Dendritic cell treated with granulocyte-macrophage colony-stimulating factor and Interleukin-4, amounts not matched to agents 40 ng/mL and 50 ng/mL, for 4 days (primary cell): ENCODE data around the gene PRR5L.

Experiments used
- H3K27ac Mint-ChIP-seq: one replicate; pipeline ENCODE4 v1.8.0; 2022; ENCODE audit warnings: mild to moderate bottlenecking, mixed read lengths
- H3K27me3 Mint-ChIP-seq: one replicate; pipeline ENCODE4 v1.8.0; 2022; ENCODE audit warnings: mild to moderate bottlenecking, mixed read lengths
- H3K36me3 Mint-ChIP-seq: one replicate; pipeline ENCODE4 v1.8.0; 2022; ENCODE audit warnings: low read depth, mixed read lengths
- H3K4me1 Mint-ChIP-seq: one replicate; pipeline ENCODE4 v1.8.0; 2022; ENCODE audit warnings: low read depth, mixed read lengths
- H3K4me3 Mint-ChIP-seq: one replicate; pipeline ENCODE4 v1.8.0; 2022; ENCODE audit warnings: mild to moderate bottlenecking, moderate library complexity, mixed read lengths
- H3K9me3 Mint-ChIP-seq: one replicate; pipeline ENCODE4 v1.8.0; 2022; ENCODE audit warnings: mixed read lengths
- intact Hi-C: fragments of 100-400 bp; cut with micrococcal nuclease; formaldehyde crosslinking; loops from one replicate; pipeline ENCODE4 v1.15.0; 2022

PRR5L gene

GRCh38 chr11:36362902-36363301 lies 66.8 kb downstream of the PRR5L start:
- Mint-ChIP-seq H3K4me3 (no peak overlapping the region), H3K27me3 (peaks cover 36% of the 10 kb centered on the region), H3K27ac (peak overlapping the region; percentile 44), H3K36me3 (no peaks in the 10 kb centered on the region), H3K9me3 (no peaks in the 10 kb centered on the region), H3K4me1 (peaks cover 61% of the 10 kb centered on the region)
- intact Hi-C loops = no loop called here

- no peaks in the 10 kb centered on the region for H3K9me3 Mint-ChIP-seq
- intact Hi-C loops = no loop called here
- peaks cover 64% of the 10 kb centered on the region for H3K4me1 Mint-ChIP-seq
- no peaks in the 10 kb centered on the region for H3K36me3 Mint-ChIP-seq
- peaks cover 34% of the 10 kb centered on the region for H3K27me3 Mint-ChIP-seq
- H3K4me3 Mint-ChIP-seq = no peak overlapping the region
- peak overlapping the region; percentile 44 for H3K27ac Mint-ChIP-seq
Observed at GRCh38 chr11:36363361-36364268, 67.5 kb downstream of the PRR5L start.

GRCh38 chr11:36364551-36365325 lies 68.7 kb downstream of the PRR5L start:
- H3K27ac Mint-ChIP-seq = no peak overlapping the region
- intact Hi-C loops = no loop called here
- H3K4me3 Mint-ChIP-seq = no peak overlapping the region
- peaks cover 64% of the 10 kb centered on the region for H3K4me1 Mint-ChIP-seq
- no peaks in the 10 kb centered on the region for H3K36me3 Mint-ChIP-seq
- peaks cover 38% of the 10 kb centered on the region for H3K27me3 Mint-ChIP-seq
- H3K9me3 Mint-ChIP-seq = no peaks in the 10 kb centered on the region

GRCh38 chr11:36365907-36366306 lies 69.8 kb downstream of the PRR5L start:
- Mint-ChIP-seq H3K27me3 (peaks cover 48% of the 10 kb centered on the region), H3K27ac (no peak overlapping the region), H3K4me3 (no peak overlapping the region), H3K36me3 (no peaks in the 10 kb centered on the region), H3K4me1 (peaks cover 57% of the 10 kb centered on the region), H3K9me3 (no peaks in the 10 kb centered on the region)
- intact Hi-C loops = no loop called here

GRCh38 chr11:36367806-36368680 lies 72.0 kb downstream of the PRR5L start:
- Mint-ChIP-seq H3K27ac (peak overlapping the region; percentile 1), H3K4me1 (peaks cover 47% of the 10 kb centered on the region), H3K4me3 (no peak overlapping the region), H3K36me3 (no peaks in the 10 kb centered on the region), H3K9me3 (no peaks in the 10 kb centered on the region), H3K27me3 (peaks cover 46% of the 10 kb centered on the region)
- intact Hi-C loops = no loop called here

- intact Hi-C loops = loop anchor here (5.0 to 10.0 kb wide), 2 partner anchors 36 to 66 kb away; no protein-coding TSS in a partner anchor
- H3K27ac Mint-ChIP-seq = no peak overlapping the region
Observed at GRCh38 chr11:36371181-36371580, 75.1 kb downstream of the PRR5L start.

GRCh38 chr11:36371590-36371989 lies 75.5 kb downstream of the PRR5L start:
- no peaks in the 10 kb centered on the region for H3K9me3 Mint-ChIP-seq
- H3K27me3 Mint-ChIP-seq = peaks cover 61% of the 10 kb centered on the region
- peaks cover 33% of the 10 kb centered on the region for H3K4me1 Mint-ChIP-seq
- no peaks in the 10 kb centered on the region for H3K36me3 Mint-ChIP-seq
- intact Hi-C loops = loop anchor here (5.0 to 10.0 kb wide), 2 partner anchors 36 to 67 kb away; no protein-coding TSS in a partner anchor
- H3K4me3 Mint-ChIP-seq = no peak overlapping the region
- H3K27ac Mint-ChIP-seq = no peak overlapping the region

More at GRCh38 chr11:36371181-36371580, 75.1 kb downstream of the PRR5L start:
- peaks cover 58% of the 10 kb centered on the region for H3K27me3 Mint-ChIP-seq
- H3K4me1 Mint-ChIP-seq = peaks cover 33% of the 10 kb centered on the region
- no peaks in the 10 kb centered on the region for H3K36me3 Mint-ChIP-seq
- H3K9me3 Mint-ChIP-seq = no peaks in the 10 kb centered on the region
- no peak overlapping the region for H3K4me3 Mint-ChIP-seq

- intact Hi-C loops = loop anchor here (5.0 to 10.0 kb wide), 2 partner anchors 35 to 67 kb away; no protein-coding TSS in a partner anchor
- Mint-ChIP-seq H3K4me1 (peaks cover 34% of the 10 kb centered on the region), H3K27ac (no peak overlapping the region), H3K27me3 (peaks cover 68% of the 10 kb centered on the region), H3K9me3 (no peaks in the 10 kb centered on the region), H3K36me3 (no peaks in the 10 kb centered on the region), H3K4me3 (no peak overlapping the region)
Observed at GRCh38 chr11:36372101-36372771, 76.1 kb downstream of the PRR5L start.

GRCh38 chr11:36373016-36374010 lies 77.2 kb downstream of the PRR5L start:
- Mint-ChIP-seq H3K4me1 (peaks cover 37% of the 10 kb centered on the region), H3K4me3 (no peak overlapping the region), H3K36me3 (no peaks in the 10 kb centered on the region), H3K9me3 (no peaks in the 10 kb centered on the region), H3K27ac (no peak overlapping the region), H3K27me3 (peaks cover 71% of the 10 kb centered on the region)
- intact Hi-C loops = loop anchor here (5.0 to 10.0 kb wide), 2 partner anchors 34 to 69 kb away; no protein-coding TSS in a partner anchor

GRCh38 chr11:36374726-36375125 lies 78.6 kb downstream of the PRR5L start:
- Mint-ChIP-seq H3K27me3 (peaks cover 74% of the 10 kb centered on the region), H3K27ac (no peak overlapping the region), H3K9me3 (no peaks in the 10 kb centered on the region), H3K36me3 (no peaks in the 10 kb centered on the region), H3K4me3 (no peak overlapping the region), H3K4me1 (peaks cover 38% of the 10 kb centered on the region)
- intact Hi-C loops = loop anchor here (5.0 to 10.0 kb wide), 4 partner anchors 33 to 103 kb away; no protein-coding TSS in a partner anchor

- Mint-ChIP-seq H3K9me3 (no peaks in the 10 kb centered on the region), H3K4me3 (peak overlapping the region; percentile 76)
Observed at GRCh38 chr11:36375353-36376008, 79.4 kb downstream of the PRR5L start.

More at GRCh38 chr11:36375353-36376008, 79.4 kb downstream of the PRR5L start:
- intact Hi-C loops = loop anchor here (5.0 to 10.0 kb wide), 3 partner anchors 52 to 102 kb away; no protein-coding TSS in a partner anchor
- Mint-ChIP-seq H3K27ac (no peak overlapping the region), H3K27me3 (peaks cover 71% of the 10 kb centered on the region), H3K4me1 (peaks cover 38% of the 10 kb centered on the region), H3K36me3 (no peaks in the 10 kb centered on the region)
